NCI-H2081 (cell line): ENCODE data around the gene TLCD1.
"Not testable (repeated sequence)": the region's sequence is repeated elsewhere in the genome, so short reads cannot be mapped to it uniquely, and the experiment has no call there.

Experiments
- DNase-seq, 2 experiments: peaks; one replicate each; lab custom pipeline; 2025; lab: John Stamatoyannopoulos, UW

TLCD1 gene

DNA sequence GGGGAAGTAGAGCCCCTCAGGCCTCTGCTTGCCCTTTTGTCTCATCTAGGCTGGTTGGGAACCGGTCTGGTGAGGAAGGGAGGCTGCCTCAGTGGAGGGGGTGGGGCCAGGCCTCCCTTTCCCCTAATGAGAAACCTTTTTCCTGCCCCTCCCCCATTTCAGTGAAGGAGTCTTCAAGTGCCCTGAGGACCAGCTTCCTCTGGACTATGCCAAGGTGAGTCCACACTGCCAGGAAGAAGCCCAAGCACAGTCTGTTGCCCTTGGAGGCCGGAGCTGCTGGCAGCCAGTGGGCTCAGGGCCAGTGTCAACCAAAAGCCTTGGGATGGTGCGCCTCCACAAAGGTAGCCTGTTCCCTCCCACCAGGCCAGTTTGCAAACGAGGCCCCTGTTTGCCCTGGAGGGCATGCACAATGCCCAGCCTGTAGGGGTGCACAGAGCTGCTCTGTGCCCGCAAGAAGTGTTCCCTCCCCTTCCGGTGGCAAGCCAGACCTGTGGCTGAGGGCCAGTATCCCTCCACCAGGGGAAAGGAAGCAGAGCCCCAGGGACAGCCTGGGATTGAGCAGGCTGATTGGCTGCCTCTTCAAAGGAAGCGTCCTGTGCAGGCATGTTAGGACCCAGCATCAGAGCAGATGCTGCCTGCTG is 21.1 kb upstream of the TLCD1 start:
- DNase-seq: peak; percentile 41 to 78

DNA sequence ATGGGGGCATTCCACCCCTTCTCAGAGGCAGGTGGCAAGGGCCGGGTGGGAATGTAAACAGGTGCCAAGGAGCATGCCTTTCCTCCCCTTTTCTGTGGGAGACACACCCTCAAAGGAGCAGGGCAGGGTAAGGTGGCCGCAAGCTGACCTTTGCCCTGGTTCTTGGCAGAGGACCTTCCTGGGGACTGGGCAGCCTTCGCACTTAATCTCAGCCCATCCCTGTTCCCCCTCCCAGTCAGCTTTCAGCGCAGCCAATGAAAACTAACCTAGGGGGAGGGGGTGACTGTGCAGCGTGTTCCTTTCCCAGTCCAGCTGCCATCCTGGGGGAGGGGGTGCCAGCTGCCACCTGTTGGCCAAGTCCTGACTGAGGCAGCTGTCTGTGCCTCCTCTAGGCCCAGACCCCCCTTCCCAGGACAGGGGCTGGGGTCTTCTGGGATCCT is 20.6 kb upstream of the TLCD1 start:
- DNase-seq: peak; percentile 20 to 59

DNA sequence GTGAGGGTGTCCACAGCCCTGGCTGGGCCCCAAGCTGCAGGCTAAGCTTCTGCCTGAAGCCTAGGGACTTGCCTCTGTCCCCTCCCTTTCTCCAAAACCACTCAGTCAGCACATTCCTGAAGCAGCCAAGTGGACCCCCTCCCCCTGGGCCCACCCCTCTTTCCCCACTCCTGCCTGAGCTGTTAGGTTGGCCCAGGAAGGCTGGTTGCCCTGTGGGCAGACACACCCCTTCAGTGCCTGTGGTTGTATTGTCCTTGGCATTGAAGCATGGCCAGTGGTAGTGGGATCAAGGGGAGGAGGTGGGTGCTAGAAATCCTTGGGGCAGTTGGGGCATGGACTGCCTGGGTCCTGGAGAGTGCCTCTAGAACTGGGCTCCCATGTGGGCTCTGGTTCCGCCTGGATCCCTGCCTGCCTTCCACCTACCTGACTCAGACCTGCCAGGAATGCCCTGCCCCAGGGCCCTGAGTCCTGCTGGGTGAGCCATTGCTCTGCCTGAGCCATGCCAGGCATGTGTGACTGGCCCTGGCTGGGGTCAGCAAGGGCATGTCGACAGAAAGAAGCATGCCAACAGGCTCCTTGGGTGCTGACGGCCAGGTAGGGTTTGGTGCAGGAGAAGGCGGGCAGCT is 19.9 kb upstream of the TLCD1 start:
- no peak for DNase-seq

DNA sequence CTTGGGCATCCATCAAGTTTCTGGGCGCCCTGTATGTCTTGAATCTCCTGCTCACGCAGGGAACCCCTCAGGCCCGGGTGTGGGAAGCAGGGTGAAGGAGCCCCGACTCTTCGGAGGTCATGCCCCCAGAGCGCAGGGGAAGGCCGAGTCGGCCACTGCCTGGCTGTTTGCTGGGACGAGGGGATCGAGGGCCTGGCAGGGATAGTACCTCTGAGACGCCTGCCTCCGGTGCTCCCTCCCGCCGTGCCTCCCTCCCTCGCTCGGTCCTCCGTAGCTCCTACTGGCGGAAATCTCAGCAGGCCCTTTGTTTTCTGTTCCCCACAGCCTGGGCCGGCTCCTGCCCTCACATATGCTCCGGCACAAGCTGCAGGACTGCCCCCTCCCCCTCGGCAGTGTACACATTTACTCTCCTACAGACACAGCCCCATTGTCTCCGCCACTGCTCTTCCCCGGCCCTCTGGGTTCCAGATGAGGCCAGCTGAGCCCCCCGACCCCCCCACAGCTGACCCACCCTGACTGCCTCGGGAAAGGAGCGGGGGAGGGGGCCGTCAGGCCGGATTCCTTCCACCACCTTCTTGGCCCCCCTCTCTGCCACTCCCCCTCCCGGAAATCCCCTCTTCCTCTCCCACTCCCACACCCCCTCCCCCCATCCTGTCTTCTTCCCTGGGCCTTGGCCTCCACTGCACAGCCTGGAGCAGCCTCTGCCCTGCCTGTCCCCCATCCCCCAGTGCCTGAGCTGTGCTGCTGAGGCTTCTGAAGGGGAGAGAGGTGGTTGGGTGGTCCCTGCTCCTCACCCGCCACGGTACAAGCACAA is 19.1 kb upstream of the TLCD1 start:
- DNase-seq: peak; percentile 44

DNA sequence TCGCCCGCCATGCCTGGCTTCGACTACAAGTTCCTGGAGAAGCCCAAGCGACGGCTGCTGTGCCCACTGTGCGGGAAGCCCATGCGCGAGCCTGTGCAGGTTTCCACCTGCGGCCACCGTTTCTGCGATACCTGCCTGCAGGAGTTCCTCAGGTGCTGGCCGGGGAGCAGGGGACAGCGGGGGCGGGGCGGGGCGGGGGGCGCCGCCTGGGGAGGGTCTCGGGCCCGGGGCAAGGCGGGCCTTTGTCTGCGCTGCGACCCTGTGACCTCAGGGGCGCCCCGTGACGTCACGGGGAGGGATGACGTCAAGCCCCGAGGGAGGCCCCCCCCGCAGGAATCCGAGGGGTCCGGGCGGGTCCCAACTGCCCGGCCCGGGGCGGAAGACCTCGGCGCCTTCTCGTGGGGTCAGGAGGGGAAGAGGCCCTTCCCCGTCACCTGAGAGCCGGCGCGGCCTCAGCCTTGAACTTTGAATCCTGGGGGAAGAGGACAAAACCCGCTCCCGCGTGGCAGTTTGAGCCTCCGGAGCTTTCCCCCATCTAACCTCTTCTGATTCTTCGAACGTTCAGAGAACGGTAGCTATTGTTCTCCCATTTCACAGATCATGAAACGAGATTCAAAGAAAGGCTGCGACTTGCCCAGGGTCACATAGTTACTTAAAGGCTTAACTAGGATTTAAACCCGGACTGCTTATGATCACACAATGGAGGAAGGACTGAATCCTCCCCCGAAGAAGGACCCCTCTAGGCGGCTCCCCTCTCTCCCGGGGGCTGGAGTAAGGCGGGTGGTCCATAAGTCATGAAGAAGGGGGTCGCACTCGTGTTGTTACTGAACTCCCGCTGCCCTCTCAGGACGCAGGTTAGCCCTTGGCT is 18.3 kb upstream of the TLCD1 start:
- DNase-seq: peak in 1 of 2 experiments; percentile 37

DNA sequence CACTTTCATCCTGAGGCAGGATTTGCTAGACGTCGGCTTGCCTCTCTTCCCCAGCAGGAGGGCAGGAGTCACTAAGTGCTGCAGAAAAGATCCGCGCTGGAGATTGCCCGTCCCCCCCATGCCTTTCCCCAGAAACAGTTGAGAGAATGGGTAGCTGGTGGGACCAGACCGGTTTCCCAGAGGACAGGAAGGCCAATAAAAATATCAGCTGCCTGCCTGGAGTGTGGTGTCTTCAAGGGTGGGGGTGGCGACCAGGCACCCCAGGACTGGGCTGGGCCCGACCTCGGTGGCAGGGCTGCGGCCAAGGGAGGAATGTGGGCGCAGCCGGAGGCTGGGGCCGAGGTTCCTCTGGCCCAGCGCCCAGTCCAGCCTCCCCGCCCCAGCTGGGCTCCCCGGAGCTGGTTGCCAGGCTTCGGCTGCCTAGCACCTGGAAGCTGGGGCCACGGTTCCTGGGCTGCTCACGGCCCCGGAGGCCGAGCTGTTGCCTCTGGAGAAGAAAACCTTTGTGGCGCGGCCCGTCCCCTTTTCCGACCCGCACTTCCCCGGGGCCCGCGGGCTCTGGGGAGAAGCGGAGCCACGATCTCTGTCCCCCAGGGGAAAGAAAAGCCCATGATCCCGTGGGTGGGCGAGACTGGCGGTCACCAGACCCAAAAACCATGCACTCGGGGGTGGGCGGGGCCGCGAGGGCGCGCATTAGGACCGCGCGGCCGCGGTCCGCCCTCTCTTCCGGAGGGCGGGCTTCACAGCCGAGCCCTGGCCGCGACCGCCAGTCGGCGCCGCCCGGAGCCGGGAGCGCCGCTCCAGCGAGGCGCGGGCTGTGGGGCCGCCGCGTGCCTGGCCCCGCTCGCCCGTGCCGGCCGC is 17.4 kb upstream of the TLCD1 start, which contains the start of gene TRAF4:
Gene TRAF4 (plus strand): TSS at position 769 of the 861 bp plus-strand sequence. CDS start 102 bp downstream, outside the sequence.
- peak; percentile 48 to 74 for DNase-seq

DNA sequence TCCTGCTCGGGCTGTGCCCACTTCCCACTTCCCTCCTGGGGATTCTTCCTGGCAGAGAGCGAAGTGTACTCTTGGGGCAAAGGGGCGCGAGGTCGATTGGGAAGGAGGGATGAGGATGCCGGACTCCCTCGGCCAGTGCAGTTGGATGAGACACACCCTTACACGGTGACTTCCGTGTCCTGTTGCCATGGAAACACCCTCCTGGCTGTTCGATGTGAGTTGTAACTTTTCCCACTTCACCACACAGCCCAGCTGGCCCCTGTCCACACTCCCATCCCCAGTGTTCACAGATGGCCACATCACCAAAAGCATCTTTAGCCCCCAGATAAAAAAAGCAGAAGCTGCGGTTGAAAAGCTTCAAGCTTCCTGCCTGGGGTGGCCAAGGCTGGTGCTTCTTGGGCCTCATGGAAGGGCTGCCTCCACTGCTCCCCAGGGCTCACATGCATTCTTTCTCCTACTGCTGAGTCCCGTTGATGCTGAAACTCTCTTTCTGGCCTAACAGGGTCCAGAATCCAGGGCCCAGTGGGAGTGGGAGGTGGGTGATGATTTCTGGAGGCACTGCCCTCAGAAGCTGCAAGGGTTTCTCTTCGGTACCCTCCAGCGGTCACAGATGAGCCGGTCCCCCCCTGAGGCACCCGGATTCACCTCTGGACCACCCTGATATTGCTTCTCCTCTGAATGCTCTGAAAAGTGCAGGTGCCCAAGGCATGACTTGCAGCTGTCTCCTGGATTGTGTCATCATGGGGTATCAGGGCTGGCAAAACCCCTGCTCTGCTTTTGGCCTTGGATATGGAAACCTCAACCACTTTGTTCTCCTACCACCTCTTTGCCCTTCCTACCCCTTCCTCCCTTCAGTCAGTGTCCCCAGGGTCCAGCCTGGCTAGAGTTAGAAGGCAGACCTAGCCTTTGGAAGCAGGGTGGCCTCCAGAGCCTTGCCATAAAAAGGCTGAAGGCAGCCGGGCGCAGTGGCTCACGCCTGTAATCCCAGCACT is 15.6 kb upstream of the TLCD1 start:
- DNase-seq: no peak

DNA sequence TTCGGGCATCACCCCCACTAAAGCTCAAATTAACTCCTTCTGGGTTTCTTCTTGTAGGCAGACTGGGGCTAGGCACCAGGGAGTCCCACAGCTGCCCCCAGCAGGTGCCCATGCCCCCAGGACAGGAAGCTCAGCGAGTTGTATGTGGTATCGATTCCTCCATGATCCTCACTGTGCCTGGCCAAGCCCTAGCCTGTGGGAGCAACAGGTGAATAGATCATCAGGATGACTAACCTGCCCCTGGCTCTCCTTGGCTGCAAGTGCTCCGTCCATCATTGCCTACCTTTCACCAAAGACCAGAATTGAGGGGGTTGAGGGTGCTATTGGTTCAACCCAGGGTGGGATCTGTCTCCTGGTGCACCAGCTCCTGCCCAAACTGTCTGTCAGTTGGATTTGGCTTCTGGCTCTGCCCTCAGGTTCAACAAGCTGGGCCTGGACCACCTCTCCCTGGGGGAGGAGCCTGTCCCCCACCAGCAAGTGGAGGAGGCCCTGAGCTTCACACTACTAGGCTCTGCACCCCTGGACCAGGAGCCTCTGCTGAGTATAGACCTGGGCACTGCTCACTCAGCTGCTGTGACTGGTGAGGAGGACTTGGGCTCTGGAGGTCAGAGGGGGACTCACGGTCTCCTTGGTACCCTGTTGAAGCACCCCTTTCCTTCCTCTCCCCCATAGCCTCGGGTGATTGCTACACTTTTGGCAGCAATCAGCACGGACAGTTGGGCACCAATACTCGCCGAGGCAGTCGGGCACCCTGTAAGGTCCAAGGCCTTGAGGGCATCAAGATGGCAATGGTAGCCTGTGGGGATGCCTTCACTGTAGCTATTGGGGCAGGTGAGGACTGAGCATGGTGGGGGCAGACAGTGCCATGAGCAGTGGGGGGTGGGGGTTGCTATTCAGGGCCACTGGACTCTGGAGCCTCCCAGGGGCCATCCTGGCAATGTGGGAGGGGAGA is 14.6 kb upstream of the TLCD1 start:
- no peak for DNase-seq

DNA sequence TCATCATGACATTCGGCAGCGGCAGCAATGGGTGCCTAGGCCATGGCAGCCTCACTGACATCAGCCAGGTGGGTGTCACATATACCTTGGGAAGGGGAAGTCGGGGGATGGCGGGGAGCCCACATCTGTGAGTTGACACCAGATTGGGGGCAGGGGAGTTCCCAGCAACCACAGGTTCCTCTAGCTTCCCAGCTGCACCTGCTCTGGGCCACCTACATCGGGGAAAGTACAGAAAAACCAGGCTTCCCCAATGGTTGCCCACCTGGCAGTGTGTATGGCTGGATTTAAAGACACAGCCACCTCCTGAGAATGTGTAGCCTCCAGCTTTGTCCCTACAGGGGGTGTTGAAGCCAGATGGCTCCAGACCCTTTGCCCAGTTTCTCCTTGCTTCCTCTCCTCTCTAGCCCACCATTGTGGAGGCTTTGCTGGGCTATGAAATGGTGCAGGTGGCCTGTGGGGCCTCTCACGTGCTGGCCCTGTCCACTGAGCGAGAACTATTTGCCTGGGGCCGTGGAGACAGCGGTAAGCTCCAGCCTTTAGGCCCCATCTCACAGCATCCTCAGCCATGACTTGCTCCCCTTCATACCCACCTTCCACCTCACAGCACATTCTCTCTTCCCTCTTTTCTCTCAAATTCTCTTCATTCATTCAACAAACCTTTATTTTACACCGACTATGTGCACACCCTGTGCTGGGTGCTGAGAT is 12.8 kb upstream of the TLCD1 start:
- no peak for DNase-seq

DNA sequence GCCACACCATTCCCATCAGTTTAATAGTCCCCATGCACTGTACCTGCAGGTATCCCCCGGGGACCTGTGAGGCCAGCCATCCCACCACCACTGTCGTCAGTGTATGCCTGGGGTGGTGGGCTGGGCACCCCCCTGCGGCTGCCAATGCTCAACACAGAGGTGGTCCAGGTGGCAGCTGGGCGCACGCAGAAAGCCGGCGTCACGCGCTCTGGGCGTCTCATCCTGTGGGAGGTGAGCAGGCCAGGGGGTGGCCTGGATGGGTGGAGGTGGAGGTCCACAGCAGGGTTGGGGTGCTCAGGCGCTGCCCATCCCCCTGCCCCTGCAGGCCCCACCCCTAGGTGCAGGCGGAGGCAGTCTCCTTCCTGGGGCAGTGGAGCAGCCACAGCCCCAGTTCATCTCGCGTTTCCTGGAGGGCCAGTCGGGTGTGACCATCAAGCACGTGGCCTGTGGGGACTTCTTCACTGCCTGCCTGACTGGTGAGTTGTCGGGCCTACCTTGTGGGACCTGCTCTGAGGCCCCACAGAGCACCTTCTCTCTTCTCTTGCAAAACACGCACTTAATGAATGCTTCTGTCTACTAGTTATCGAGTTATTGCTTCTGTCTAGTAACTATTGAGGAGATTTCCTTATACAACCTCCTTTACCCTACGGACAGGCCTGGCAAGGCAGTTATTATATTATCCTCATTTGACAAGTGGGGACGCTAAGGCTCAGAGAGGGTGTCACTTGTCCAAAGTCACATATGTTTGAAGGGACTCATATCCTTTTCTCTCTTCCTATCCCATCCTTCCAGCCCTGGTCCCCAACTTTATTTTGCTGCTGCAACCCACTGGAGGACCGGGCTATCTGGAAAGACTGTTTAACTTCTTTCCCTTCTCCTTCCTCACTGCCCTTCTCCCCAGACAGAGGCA is 12.0 kb upstream of the TLCD1 start:
- no peak for DNase-seq

DNA sequence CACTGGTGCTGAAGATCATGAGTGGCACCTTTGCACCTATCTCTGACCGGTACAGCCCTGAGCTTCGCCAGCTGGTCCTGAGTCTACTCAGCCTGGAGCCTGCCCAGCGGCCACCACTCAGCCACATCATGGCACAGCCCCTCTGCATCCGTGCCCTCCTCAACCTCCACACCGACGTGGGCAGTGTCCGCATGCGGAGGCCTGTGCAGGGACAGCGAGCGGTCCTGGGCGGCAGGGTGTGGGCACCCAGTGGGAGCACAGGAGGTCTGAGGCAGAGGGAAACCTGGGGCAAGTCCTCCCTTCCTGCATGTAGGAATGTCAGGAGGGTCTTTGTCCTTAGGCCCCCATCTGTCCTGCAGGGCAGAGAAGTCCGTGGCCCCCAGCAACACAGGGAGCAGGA is 11.3 kb upstream of the TLCD1 start:
- DNase-seq: no peak

DNA sequence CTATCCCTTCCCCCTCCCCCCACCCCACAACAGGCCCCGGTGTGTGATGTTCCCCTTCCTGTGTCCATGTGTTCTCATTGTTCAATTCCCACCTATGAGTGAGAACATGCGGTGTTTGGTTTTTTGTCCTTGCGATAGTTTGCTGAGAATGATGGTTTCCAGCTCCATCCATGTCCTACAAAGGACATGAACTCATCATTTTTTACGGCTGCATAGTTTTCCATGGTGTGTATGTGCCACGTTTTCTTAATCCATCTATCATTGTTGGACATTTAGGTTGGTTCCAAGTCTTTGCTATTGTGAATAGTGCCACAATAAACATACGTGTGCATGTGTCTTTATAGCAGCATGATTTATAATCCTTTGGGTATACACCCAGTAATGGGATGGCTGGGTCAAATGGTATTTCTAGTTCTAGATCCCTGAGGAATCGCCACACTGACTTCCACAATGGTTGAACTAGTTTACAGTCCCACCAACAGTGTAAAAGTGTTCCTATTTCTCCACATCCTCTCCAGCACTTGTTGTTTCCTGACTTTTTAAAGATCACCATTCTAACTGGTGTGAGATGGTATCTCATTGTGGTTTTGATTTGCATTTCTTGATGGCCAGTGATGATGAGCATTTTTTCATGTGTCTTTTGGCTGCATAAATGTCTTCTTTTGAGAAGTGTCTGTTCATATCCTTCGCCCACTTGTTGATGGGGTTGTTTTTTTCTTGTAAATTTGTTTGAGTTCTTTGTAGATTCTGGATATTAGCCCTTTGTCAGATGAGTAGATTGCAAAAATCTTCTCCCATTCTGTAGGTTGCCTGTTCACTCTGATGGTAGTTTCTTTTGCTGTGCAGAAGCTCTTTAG is 10.1 kb upstream of the TLCD1 start:
- not testable (repeated sequence) for DNase-seq

DNA sequence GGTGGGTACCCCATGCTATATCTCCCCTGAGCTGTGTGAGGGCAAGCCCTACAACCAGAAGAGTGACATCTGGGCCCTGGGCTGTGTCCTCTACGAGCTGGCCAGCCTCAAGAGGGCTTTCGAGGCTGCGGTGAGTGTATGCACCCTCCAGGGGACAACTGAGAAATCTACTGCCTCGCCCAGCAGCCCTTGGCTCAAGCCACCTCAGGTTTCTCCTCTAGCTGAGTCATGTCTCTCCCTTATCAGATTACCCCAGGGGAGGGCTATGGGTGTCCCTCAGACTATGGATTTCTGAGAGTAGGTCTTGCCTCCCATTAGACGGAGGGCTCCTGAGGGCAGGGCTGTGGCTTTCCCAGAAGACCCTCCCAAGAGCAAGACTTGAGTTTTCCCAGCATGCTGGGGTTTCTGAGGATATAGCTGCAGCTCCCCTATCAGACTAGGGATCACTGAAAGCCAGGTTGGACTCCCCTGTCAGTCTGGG is 9.2 kb upstream of the TLCD1 start:
- no peak for DNase-seq

DNA sequence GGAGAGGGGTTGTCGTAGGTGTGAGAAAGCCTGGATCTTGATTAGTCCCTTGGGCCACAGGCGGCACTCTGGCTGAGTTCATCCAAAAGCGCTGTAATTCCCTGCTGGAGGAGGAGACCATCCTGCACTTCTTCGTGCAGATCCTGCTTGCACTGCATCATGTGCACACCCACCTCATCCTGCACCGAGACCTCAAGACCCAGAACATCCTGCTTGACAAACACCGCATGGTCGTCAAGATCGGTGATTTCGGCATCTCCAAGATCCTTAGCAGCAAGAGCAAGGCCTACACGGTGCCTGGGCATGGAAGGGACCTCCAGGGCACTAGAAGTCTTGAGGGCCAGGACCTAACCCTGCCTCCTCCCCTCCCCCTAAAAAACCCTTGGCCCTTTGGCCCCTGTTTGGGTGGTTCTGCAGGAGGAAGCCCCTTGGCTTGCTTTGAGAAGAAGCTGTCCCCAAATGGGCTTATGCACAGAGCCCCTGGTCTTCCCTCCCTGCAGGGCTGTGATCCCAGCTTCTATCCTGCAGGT is 8.7 kb upstream of the TLCD1 start:
- no peak for DNase-seq

DNA sequence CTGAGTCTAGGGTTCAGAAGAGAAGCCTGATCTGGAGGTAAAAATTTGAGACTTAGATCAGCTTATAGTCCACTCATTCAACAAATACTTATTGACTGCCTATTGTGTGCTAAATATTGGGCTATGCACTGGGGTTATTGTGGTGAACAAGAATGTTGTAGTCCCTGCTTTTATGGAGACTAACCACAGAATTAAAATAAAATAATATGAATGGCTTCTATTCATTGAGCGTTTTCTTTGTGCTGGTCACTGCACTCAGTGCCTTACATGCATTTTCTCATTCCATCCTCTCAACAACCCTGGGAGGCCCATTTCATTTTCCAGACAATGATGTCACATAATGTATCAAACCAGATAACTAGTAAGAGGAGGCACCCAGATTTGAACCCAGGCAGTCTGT is 7.3 kb upstream of the TLCD1 start:
- no peak for DNase-seq

DNA sequence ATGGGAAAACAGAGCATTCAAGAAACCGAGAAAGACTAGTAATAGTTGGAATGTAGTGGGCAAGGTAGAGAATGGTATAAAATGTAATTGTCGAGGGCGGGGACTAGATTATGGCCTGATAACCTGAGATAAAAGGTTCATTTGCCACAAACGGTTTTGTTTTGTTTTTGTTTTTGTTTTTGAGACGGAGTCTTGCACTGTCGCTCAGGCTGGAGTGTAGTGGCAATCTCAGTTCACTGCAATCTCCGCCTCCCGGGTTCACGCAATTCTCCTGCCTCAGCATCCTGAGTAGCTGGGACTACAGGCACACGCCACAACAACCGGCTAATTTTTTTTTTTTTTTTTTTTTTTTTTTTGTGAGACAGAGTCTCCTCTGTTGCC is 3.9 kb upstream of the TLCD1 start:
- no peak for DNase-seq
